Cerebellar nuclear complex (tissue), 1 donor: ENCODE measurements around the gene TBC1D9B.

Experiments used
- DNase-seq, 2 experiments: peaks; one replicate each; lab custom pipeline; 2025; lab: John Stamatoyannopoulos, UW

TBC1D9B gene

GRCh38 chr5:179906795-179907555 is 722 bp downstream of the TBC1D9B start:
- DNase-seq = no peak

GRCh38 chr5:179906294-179906794 is 1.4 kb downstream of the TBC1D9B start:
- DNase-seq = no peak

GRCh38 chr5:179905161-179905560 is 2.5 kb downstream of the TBC1D9B start:
- no peak for DNase-seq

- DNase-seq = no peak
Observed at GRCh38 chr5:179904463-179905160, 3.1 kb downstream of the TBC1D9B start.

GRCh38 chr5:179902763-179903158 is 4.9 kb downstream of the TBC1D9B start:
- no peak for DNase-seq

- no peak for DNase-seq
Observed at GRCh38 chr5:179901915-179902762, 5.6 kb downstream of the TBC1D9B start.

- no peak for DNase-seq
Observed at GRCh38 chr5:179901462-179901861, 6.2 kb downstream of the TBC1D9B start.

- peak; percentile 54 to 83 for DNase-seq
Observed at GRCh38 chr5:179900711-179901110, 7.0 kb downstream of the TBC1D9B start.

GRCh38 chr5:179900206-179900605 is 7.5 kb downstream of the TBC1D9B start:
- no peak for DNase-seq

GRCh38 chr5:179895861-179896260 is 11.8 kb downstream of the TBC1D9B start:
- DNase-seq = no peak

GRCh38 chr5:179893958-179894895 is 13.5 kb downstream of the TBC1D9B start:
- DNase-seq = no peak

- DNase-seq = no peak
Observed at GRCh38 chr5:179893076-179893957, 14.4 kb downstream of the TBC1D9B start.

- DNase-seq = no peak
Observed at GRCh38 chr5:179892255-179892654, 15.4 kb downstream of the TBC1D9B start.

GRCh38 chr5:179890751-179891682 is 16.7 kb downstream of the TBC1D9B start:
- DNase-seq = no peak

GRCh38 chr5:179889885-179890284 is 17.8 kb downstream of the TBC1D9B start:
- DNase-seq = no peak

- DNase-seq = no peak
Observed at GRCh38 chr5:179887802-179888201, 19.9 kb downstream of the TBC1D9B start.

GRCh38 chr5:179887095-179887494 is 20.6 kb downstream of the TBC1D9B start:
- DNase-seq = no peak

- no peak for DNase-seq
Observed at GRCh38 chr5:179886190-179886911, 21.3 kb downstream of the TBC1D9B start.
